Measurements from ENCODE around the gene BEND3. TPM values are rescaled to one million over a fixed set of nuclear protein-coding genes. Genes with fewer than 3 reads are reported as not detected.
"Not testable (repeated sequence)": the region's sequence is repeated elsewhere in the genome, so short reads cannot be mapped to it uniquely, and the experiment has no call there.

BEND3 gene
- 3.7 TPM for polyA plus RNA-seq (ENCODE audit: insufficient read length)

GRCh38 chr6:107114926-107115694 lies at the start of gene BEND3:
BEND3 (minus strand) TSS chr6:107115515; CDS start chr6:107099285, 16,230 bp downstream.
- peak; percentile 50 for DNase-seq

GRCh38 chr6:107164299-107164698 lies 49.0 kb upstream of the BEND3 start:
- not testable (repeated sequence) for DNase-seq

- DNase-seq = no peak
Observed at GRCh38 chr6:107161521-107161920, 46.2 kb upstream of the BEND3 start.

DNA sequence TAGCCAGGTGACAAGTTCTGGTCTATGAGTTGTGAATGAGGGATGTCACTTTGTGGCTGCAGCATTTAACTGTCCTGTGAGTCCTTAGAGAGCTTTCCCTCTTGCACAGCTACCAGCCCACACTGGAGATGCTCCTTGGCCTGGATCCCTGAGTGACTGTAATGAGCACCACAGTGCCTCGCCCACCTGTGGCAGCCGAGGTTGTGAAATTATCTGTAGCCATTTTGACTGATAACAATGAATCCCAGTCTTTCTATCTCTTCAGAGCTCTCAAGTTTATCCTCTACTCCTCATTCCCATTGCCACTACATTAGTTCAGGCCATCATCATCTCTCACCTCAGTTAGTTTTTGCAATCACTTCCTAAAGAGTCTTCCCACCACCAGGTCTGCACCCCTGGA lies 41.3 kb upstream of the BEND3 start:
- no peak for DNase-seq

- DNase-seq = no peak
Observed at GRCh38 chr6:107154801-107155160, 39.5 kb upstream of the BEND3 start.

DNA sequence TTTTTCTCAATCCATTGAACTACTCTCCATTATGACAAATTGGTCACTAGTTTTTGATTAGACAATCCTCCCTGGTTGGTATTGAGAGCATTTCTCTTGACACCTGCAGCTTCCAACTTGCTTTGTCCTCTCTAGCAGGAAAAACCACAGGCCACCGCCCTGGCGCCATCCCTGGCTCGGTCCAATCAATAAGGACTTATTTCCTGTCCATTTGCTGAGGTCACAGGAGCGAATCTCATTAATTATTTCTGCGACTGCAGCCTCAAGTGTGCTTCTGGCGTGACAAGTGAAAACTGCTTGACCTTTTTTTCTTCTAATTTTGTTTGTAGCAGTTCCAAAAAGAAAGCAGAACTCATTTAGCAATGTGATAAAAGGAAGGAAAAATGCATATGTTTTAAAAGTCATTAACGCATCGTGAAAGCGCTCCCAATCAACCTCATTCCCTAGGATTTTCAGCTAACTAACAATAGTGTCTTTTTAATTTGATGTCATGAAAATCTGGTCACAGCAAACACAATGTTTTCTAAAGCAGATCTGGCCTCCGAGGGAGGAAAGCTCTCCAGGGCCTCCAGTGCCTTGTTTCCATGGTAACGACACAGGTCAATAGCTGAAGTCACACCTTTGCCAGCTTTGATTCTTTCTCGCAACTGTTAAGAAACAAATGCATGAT lies 39.0 kb upstream of the BEND3 start:
- no peak for DNase-seq

- no peak for DNase-seq
Observed at GRCh38 chr6:107152638-107153430, 37.5 kb upstream of the BEND3 start.

- no peak for DNase-seq
Observed at GRCh38 chr6:107144666-107145065, 29.4 kb upstream of the BEND3 start.

DNA sequence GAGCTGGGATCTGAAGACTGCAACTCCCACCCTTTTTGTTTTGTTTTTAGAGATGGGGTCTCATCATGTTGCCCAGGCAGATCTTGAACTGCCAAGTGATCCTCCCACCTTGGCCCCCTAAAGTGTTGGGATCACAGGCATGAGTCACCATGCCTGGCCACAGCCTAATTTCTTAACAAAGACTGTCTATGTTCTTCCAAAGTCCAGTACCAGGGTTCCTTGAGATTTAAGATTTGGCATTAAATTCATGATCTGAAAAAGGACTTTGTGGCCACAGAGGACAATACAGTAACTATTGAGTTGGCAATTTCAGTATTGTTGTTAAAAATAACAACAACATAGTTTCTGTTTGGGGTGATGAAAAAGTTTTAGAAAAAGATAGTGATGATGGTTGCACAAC lies 28.7 kb upstream of the BEND3 start:
- no peak for DNase-seq

DNA sequence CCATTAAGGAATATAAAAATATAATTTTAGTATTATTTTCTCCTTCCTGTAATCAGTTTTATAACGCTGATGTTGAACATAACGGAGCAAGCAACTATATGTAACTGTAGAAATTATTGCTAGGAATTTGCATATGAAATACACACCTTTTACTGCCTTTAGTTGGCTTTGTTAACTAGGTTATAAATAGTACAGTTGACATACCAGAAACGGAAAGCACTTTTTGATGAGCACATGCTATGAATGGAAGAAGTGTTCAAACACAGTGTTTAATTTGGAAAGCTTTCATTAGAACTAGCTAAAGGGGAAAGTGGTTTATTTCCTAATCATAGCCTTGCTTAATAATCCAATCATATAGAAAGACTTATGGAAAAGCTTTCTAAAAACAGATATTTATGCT lies 25.3 kb upstream of the BEND3 start:
- DNase-seq = no peak

- not testable (repeated sequence) for DNase-seq
Observed at GRCh38 chr6:107136324-107136723, 21.0 kb upstream of the BEND3 start.

- not testable (repeated sequence) for DNase-seq
Observed at GRCh38 chr6:107135048-107135680, 19.8 kb upstream of the BEND3 start.

GRCh38 chr6:107132330-107132954 lies 17.1 kb upstream of the BEND3 start:
- DNase-seq = no peak

GRCh38 chr6:107129370-107129925 lies 14.1 kb upstream of the BEND3 start:
- no peak for DNase-seq

DNA sequence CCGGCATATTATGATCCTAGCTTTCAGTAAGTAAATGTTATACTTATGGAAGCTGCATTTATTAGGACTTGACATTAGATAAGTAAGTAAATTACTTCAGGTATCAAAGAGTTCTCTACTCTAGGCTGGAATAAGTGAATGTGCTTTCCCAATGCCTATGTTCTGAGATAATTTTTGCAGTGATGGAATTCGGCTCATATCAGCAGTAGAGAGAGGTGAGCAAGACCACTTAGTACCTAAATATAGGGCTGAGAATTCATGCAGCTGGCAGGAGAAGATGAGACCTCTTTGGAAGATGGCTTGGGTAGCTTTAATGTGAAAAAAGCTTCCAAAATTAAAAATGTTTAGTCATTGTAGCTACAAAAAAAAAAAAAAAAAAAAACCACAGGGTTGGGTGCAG lies 13.3 kb upstream of the BEND3 start:
- DNase-seq = no peak

DNA sequence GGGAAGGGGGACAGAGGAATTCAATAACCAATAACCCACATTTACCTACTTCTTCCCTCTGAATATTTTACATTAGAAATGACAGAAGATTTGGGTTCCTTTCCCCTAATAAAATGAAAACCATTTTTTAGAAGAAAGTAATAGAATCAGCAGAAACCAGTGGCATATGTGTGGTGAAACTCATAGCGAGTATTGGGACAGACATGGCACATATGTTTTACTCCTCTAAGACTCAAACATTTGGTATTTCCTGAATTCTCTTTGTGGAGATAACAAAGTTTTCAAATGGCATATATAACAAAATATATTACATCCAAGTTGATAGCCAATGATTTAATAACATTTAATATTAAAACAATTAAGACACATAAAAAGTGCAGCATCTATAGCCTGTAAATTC lies 12.9 kb upstream of the BEND3 start:
- DNase-seq = no peak

- DNase-seq = no peak
Observed at GRCh38 chr6:107125771-107126170, 10.5 kb upstream of the BEND3 start.

DNA sequence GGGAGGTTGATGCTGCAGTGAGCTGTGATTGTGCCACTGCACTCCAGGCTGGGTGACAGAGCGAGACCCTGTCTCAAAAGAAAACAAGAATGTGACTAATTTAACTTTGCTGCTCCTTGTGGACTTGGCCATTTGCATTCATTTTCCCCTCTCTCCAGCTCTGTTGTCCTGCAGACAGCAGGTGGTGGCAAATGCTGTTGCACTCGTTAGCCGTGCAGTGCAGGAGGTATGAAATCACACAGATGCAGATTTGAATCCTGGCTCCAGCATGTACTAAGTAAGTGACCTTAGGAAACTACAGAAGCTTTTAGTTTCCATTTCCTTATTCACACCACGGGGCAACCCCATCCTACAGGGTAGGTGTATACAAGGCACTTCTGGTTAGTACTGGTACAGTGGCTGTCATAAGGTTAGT lies 9.6 kb upstream of the BEND3 start:
- no peak for DNase-seq

GRCh38 chr6:107123501-107123900 lies 8.2 kb upstream of the BEND3 start:
- DNase-seq = no peak

GRCh38 chr6:107122748-107123147 lies 7.4 kb upstream of the BEND3 start:
- DNase-seq = no peak

DNA sequence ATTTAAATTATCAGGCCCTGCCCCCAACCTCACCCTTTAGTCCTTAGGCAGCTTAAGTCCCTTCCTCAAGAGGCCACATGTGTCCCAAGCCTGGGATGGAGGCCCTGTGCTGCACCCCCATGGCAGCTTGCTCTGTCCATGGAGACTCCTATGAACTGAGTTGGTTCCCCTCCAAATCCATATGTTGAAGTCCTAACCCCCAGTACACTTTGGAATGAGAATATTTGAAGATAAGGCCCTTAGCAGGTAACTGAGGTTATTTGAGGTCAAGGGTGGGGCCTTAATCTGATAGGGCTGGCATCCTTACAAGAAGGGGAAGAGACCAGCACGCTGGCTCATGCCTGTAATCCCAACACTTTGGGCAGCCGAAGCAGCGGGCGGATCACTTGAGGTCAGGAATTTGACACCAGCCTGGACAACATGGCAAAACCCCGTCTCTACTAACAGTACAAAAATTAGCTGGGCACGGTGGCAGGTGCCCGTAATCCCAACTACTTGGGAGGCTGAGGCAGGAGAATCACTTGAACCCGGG lies 6.7 kb upstream of the BEND3 start:
- DNase-seq = no peak

- no peak for DNase-seq
Observed at GRCh38 chr6:107121266-107121665, 6.0 kb upstream of the BEND3 start.
